GM23338 (cell line): ENCODE measurements around the gene OR2S2. TPM values are rescaled to one million over a fixed set of nuclear protein-coding genes. Genes with fewer than 3 reads are reported as not detected.

Experiments
- ATAC-seq: fragments of 200-7000 bp; cut with Tn5 transposase; 3 replicates; pipeline ENCODE4 v1.9.1; 2020
- DNase-seq: peaks from one replicate; pipeline ENCODE4 v3.0.0-alpha.2; 2015; ENCODE audit warnings: low spot score
- H2AFZ ChIP-seq: fragments of 200-600 bp; sonication (generic); 2 replicates; pipeline ENCODE4 v1.8.0; 2016; ENCODE audit warnings: antibody characterized with exemption, mild to moderate bottlenecking, moderate library complexity
- H3F3A ChIP-seq: fragments of 200-600 bp; sonication (generic); replicated peaks from 2 replicates; pipeline ENCODE4 v1.8.0; 2017; ENCODE audit warnings: antibody characterized with exemption, mixed run types, low read depth
- H3K27ac ChIP-seq: fragments of 200-600 bp; sonication (generic); 2 replicates; pipeline ENCODE4 v1.6.1; 2016; ENCODE audit warnings: low read depth
- H3K27me3 ChIP-seq: fragments of 200-600 bp; sonication (generic); 2 replicates; pipeline ENCODE4 v1.8.0; 2016; ENCODE audit warnings: mild to moderate bottlenecking, mixed run types, moderate library complexity; ENCODE audit not compliant: insufficient read depth
- H3K36me3 ChIP-seq: fragments of 200-600 bp; sonication (generic); 2 replicates; pipeline ENCODE4 v1.8.0; 2016; ENCODE audit warnings: mild to moderate bottlenecking; ENCODE audit not compliant: insufficient read depth
- H3K4me1 ChIP-seq: fragments of 200-600 bp; sonication (generic); 2 replicates; pipeline ENCODE4 v1.8.0; 2016; ENCODE audit warnings: mild to moderate bottlenecking, moderate library complexity; ENCODE audit not compliant: insufficient read depth
- H3K4me2 ChIP-seq: fragments of 200-600 bp; sonication (generic); 2 replicates; pipeline ENCODE4 v1.7.1; 2017; ENCODE audit warnings: mixed run types
- H3K4me3 ChIP-seq: fragments of 200-600 bp; sonication (generic); 2 replicates; pipeline ENCODE4 v1.6.1; 2016; ENCODE audit warnings: mixed run types
- H3K79me2 ChIP-seq: fragments of 200-600 bp; sonication (generic); replicated peaks from 2 replicates; pipeline ENCODE4 v1.8.0; 2017; ENCODE audit warnings: mild to moderate bottlenecking; ENCODE audit not compliant: insufficient read depth
- H3K9me2 ChIP-seq: fragments of 200-600 bp; sonication (generic); 2 replicates; pipeline ENCODE4 v1.8.0; 2017; ENCODE audit not compliant: insufficient read depth
- H4K20me1 ChIP-seq: fragments of 200-600 bp; sonication (generic); replicated peaks from 2 replicates; pipeline ENCODE4 v1.8.0; 2017; ENCODE audit warnings: mild to moderate bottlenecking; ENCODE audit not compliant: insufficient read depth
- H3K27ac Mint-ChIP-seq: 2 replicates; pipeline ENCODE4 v1.8.0; 2020; ENCODE audit warnings: inconsistent platforms, mild to moderate bottlenecking, moderate library complexity, mixed read lengths
- H3K27me3 Mint-ChIP-seq: 3 replicates; pipeline ENCODE4 v1.8.0; 2022; ENCODE audit warnings: low read depth, mild to moderate bottlenecking, moderate library complexity, mixed read lengths, inconsistent platforms; ENCODE audit not compliant: insufficient read depth, poor library complexity
- H3K36me3 Mint-ChIP-seq: 3 replicates; pipeline ENCODE4 v1.8.0; 2021; ENCODE audit warnings: low read depth, mild to moderate bottlenecking, inconsistent platforms, moderate library complexity, mixed read lengths
- H3K4me1 Mint-ChIP-seq: 3 replicates; pipeline ENCODE4 v1.8.0; 2020; ENCODE audit warnings: mild to moderate bottlenecking, inconsistent platforms, mixed read lengths
- H3K4me3 Mint-ChIP-seq: 3 replicates; pipeline ENCODE4 v1.8.0; 2021; ENCODE audit warnings: moderate library complexity, mild to moderate bottlenecking, inconsistent platforms, mixed read lengths
- H3K9me3 Mint-ChIP-seq: 3 replicates; pipeline ENCODE4 v1.8.0; 2020; ENCODE audit warnings: moderate library complexity, mild to moderate bottlenecking, inconsistent platforms, mixed read lengths
- CREB1 ChIP-seq: fragments of 250-450 bp; sonication (Bioruptor Pico); IDR thresholded peaks from 2 replicates; pipeline ENCODE4 v1.5.0; 2020; ENCODE audit warnings: low read depth, mild to moderate bottlenecking, moderate library complexity
- EZH2 ChIP-seq: fragments of 200-600 bp; sonication (generic); IDR thresholded peaks from one replicate; pipeline ENCODE4 v1.8.0; 2017; ENCODE audit warnings: antibody characterized with exemption, mild to moderate bottlenecking, low read depth; ENCODE audit not compliant: unreplicated experiment
- EZH2phosphoT487 ChIP-seq: fragments of 200-600 bp; sonication (generic); IDR thresholded peaks from one replicate; pipeline ENCODE4 v1.8.1; 2018; ENCODE audit warnings: antibody characterized with exemption; ENCODE audit not compliant: unreplicated experiment
- JUNB ChIP-seq: IDR thresholded peaks from one replicate; pipeline ENCODE4 v1.6.1; 2016; ENCODE audit warnings: antibody characterized with exemption; ENCODE audit not compliant: unreplicated experiment
- NANOG ChIP-seq: IDR thresholded peaks from 2 replicates; pipeline ENCODE4 v1.6.1; 2016; ENCODE audit warnings: antibody characterized with exemption, borderline replicate concordance
- POLR2AphosphoS5 ChIP-seq: IDR thresholded peaks from 2 replicates; pipeline ENCODE4 v1.6.1; 2016; ENCODE audit warnings: antibody characterized with exemption, low read depth
- STAT1 ChIP-seq: IDR thresholded peaks from one replicate; pipeline ENCODE4 v1.6.1; 2016; ENCODE audit warnings: antibody characterized with exemption; ENCODE audit not compliant: unreplicated experiment
- ZNF114 ChIP-seq: fragments of 250-450 bp; sonication (Bioruptor Pico); IDR thresholded peaks from 2 replicates; pipeline ENCODE4 v1.5.0; 2020; ENCODE audit warnings: mild to moderate bottlenecking, moderate library complexity
- ZNF331 ChIP-seq: fragments of 250-450 bp; sonication (Bioruptor Pico); IDR thresholded peaks from 2 replicates; pipeline ENCODE4 v1.5.0; 2020; ENCODE audit warnings: low read depth, mild to moderate bottlenecking, moderate library complexity
- polyA plus RNA-seq: library from polyadenylated mRNA; unstranded; fragments of >200 nt; fragmentation: Nextera tagmentation; extraction: Ambion mirVana; gene quantifications from 2 replicates; pipeline ENCODE4 v1.2.1, GENCODE V29; 2016
- total RNA-seq: library from RNA; depleted of rRNA; stranded (reverse); fragments of >200 nt; shearing (Covaris generic); gene quantifications from 2 replicates; pipeline ENCODE4 v1.2.3, GENCODE V29; 2014
- TF ChIP-seq, protein P1 (sequence below): fragments of 250-450 bp; sonication (Bioruptor Pico); IDR thresholded peaks from 2 replicates; pipeline ENCODE4 v1.5.0; 2020; ENCODE audit warnings: mild to moderate bottlenecking, moderate library complexity
- TF ChIP-seq, protein P2 (sequence below): IDR thresholded peaks from one replicate; pipeline ENCODE4 v1.6.1; 2018; ENCODE audit warnings: antibody characterized with exemption; ENCODE audit not compliant: unreplicated experiment
- TF ChIP-seq, protein P3 (sequence below), 2 experiments: fragments of 200-600 bp in 1 of 2; sonication (generic) in 1 of 2; conservative IDR thresholded peaks; 2 replicates each; pipeline versions ENCODE4 v1.5.1 to v1.6.1; 2016 to 2017; ENCODE audit warnings: antibody characterized with exemption in 2 of 2, low read depth in 2 of 2, mild to moderate bottlenecking in 2 of 2, moderate library complexity in 1 of 2
- TF ChIP-seq, protein P4 (sequence below): IDR thresholded peaks from 2 replicates; pipeline ENCODE4 v1.6.1; 2016; ENCODE audit warnings: antibody characterized with exemption

Gene OR2S2
- total and polyA plus RNA-seq, 2 experiments from 2014 or later: not detected

DNA sequence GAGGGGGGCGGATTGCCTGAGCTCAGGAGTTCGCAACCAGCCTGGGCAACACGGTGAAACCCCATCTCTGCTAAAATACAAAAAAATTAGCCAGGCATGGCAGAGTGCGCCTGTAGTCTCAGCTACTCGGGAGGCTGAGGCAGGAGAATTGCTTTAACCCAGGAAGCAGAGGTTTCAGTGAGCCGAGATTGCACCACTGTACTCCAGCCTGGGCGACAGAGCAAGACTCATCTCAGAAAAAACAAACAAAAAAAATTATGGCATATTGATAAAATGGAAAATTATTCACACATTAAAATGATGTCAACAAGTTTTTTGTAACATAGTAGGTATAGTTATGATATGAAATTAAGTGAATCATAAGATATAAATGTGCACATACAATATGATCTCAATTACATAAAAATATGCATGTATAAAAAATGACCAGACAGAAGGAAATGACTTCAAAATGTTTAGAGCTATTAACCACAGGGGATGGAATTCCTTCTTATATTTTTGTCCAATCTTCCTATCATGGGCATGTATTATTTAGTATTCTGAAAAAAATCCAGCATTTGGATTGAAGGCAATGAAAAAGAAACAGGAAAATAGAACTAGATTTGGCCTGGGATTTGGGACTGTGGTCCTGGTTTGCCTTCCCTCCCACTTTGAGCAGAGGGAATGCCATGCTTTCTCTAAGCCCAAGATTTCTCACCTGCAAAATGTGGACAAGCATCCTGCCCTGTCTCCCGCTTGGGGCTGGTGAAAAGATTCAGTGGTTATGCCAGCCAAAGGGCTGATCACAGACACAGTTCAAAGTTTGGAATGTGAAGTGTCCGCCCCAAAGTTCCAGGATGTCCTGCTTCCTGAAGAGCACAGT, 29.1 kb downstream of the OR2S2 start:
- Histone ChIP-seq H4K20me1 (no peaks in the 10 kb centered on the region), H3K4me2 (no peak overlapping the region), H3K9me2 (no peaks in the 10 kb centered on the region), H2AFZ (no peak overlapping the region), H3K27me3 (no peaks in the 10 kb centered on the region), H3K4me1 (no peaks in the 10 kb centered on the region), H3K79me2 (no peaks in the 10 kb centered on the region), H3F3A (no peaks in the 10 kb centered on the region), H3K27ac (no peak overlapping the region), H3K4me3 (no peak overlapping the region), H3K36me3 (no peaks in the 10 kb centered on the region)
- DNase-seq: no peak
- ATAC-seq: no peak
- Mint-ChIP-seq H3K27ac (no peak overlapping the region), H3K4me3 (no peak overlapping the region), H3K4me1 (peaks cover 3% of the 10 kb centered on the region; the same call in 2 of the 3 replicates), H3K36me3 (no peaks in the 10 kb centered on the region), H3K9me3 (no peaks in the 10 kb centered on the region; the same call in 2 of the 3 replicates), H3K27me3 (peaks cover 4% of the 10 kb centered on the region)
- TF ChIP-seq STAT1 (no peak), EZH2 (no peak), JUNB (no peak), ZNF331 (CRISPR knock-in tag) (no peak), EZH2phosphoT487 (no peak), CREB1 (CRISPR knock-in tag) (no peak), ZNF114 (CRISPR knock-in tag) (no peak), POLR2AphosphoS5 (no peak), NANOG (no peak)
- TF ChIP-seq, protein P1, sequence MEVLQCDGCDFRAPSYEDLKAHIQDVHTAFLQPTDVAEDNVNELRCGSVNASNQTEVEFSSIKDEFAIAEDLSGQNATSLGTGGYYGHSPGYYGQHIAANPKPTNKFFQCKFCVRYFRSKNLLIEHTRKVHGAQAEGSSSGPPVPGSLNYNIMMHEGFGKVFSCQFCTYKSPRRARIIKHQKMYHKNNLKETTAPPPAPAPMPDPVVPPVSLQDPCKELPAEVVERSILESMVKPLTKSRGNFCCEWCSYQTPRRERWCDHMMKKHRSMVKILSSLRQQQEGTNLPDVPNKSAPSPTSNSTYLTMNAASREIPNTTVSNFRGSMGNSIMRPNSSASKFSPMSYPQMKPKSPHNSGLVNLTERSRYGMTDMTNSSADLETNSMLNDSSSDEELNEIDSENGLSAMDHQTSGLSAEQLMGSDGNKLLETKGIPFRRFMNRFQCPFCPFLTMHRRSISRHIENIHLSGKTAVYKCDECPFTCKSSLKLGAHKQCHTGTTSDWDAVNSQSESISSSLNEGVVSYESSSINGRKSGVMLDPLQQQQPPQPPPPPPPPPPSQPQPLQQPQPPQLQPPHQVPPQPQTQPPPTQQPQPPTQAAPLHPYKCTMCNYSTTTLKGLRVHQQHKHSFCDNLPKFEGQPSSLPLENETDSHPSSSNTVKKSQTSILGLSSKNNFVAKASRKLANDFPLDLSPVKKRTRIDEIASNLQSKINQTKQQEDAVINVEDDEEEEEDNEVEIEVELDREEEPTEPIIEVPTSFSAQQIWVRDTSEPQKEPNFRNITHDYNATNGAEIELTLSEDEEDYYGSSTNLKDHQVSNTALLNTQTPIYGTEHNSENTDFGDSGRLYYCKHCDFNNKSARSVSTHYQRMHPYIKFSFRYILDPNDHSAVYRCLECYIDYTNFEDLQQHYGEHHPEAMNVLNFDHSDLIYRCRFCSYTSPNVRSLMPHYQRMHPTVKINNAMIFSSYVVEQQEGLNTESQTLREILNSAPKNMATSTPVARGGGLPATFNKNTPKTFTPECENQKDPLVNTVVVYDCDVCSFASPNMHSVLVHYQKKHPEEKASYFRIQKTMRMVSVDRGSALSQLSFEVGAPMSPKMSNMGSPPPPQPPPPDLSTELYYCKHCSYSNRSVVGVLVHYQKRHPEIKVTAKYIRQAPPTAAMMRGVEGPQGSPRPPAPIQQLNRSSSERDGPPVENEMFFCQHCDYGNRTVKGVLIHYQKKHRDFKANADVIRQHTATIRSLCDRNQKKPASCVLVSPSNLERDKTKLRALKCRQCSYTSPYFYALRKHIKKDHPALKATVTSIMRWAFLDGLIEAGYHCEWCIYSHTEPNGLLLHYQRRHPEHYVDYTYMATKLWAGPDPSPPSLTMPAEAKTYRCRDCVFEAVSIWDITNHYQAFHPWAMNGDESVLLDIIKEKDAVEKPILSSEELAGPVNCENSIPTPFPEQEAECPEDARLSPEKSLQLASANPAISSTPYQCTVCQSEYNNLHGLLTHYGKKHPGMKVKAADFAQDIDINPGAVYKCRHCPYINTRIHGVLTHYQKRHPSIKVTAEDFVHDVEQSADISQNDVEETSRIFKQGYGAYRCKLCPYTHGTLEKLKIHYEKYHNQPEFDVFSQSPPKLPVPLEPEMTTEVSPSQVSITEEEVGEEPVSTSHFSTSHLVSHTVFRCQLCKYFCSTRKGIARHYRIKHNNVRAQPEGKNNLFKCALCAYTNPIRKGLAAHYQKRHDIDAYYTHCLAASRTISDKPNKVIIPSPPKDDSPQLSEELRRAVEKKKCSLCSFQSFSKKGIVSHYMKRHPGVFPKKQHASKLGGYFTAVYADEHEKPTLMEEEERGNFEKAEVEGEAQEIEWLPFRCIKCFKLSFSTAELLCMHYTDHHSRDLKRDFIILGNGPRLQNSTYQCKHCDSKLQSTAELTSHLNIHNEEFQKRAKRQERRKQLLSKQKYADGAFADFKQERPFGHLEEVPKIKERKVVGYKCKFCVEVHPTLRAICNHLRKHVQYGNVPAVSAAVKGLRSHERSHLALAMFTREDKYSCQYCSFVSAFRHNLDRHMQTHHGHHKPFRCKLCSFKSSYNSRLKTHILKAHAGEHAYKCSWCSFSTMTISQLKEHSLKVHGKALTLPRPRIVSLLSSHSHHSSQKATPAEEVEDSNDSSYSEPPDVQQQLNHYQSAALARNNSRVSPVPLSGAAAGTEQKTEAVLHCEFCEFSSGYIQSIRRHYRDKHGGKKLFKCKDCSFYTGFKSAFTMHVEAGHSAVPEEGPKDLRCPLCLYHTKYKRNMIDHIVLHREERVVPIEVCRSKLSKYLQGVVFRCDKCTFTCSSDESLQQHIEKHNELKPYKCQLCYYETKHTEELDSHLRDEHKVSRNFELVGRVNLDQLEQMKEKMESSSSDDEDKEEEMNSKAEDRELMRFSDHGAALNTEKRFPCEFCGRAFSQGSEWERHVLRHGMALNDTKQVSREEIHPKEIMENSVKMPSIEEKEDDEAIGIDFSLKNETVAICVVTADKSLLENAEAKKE (CRISPR knock-in tag): no peak
- TF ChIP-seq, protein P2, sequence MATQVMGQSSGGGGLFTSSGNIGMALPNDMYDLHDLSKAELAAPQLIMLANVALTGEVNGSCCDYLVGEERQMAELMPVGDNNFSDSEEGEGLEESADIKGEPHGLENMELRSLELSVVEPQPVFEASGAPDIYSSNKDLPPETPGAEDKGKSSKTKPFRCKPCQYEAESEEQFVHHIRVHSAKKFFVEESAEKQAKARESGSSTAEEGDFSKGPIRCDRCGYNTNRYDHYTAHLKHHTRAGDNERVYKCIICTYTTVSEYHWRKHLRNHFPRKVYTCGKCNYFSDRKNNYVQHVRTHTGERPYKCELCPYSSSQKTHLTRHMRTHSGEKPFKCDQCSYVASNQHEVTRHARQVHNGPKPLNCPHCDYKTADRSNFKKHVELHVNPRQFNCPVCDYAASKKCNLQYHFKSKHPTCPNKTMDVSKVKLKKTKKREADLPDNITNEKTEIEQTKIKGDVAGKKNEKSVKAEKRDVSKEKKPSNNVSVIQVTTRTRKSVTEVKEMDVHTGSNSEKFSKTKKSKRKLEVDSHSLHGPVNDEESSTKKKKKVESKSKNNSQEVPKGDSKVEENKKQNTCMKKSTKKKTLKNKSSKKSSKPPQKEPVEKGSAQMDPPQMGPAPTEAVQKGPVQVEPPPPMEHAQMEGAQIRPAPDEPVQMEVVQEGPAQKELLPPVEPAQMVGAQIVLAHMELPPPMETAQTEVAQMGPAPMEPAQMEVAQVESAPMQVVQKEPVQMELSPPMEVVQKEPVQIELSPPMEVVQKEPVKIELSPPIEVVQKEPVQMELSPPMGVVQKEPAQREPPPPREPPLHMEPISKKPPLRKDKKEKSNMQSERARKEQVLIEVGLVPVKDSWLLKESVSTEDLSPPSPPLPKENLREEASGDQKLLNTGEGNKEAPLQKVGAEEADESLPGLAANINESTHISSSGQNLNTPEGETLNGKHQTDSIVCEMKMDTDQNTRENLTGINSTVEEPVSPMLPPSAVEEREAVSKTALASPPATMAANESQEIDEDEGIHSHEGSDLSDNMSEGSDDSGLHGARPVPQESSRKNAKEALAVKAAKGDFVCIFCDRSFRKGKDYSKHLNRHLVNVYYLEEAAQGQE: no peak
- TF ChIP-seq, protein P3, sequence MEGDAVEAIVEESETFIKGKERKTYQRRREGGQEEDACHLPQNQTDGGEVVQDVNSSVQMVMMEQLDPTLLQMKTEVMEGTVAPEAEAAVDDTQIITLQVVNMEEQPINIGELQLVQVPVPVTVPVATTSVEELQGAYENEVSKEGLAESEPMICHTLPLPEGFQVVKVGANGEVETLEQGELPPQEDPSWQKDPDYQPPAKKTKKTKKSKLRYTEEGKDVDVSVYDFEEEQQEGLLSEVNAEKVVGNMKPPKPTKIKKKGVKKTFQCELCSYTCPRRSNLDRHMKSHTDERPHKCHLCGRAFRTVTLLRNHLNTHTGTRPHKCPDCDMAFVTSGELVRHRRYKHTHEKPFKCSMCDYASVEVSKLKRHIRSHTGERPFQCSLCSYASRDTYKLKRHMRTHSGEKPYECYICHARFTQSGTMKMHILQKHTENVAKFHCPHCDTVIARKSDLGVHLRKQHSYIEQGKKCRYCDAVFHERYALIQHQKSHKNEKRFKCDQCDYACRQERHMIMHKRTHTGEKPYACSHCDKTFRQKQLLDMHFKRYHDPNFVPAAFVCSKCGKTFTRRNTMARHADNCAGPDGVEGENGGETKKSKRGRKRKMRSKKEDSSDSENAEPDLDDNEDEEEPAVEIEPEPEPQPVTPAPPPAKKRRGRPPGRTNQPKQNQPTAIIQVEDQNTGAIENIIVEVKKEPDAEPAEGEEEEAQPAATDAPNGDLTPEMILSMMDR (conservative IDR thresholded peaks at IDR 0.05; ENCODE audit: low read depth in 2 of 2): no peak
- TF ChIP-seq, protein P4, sequence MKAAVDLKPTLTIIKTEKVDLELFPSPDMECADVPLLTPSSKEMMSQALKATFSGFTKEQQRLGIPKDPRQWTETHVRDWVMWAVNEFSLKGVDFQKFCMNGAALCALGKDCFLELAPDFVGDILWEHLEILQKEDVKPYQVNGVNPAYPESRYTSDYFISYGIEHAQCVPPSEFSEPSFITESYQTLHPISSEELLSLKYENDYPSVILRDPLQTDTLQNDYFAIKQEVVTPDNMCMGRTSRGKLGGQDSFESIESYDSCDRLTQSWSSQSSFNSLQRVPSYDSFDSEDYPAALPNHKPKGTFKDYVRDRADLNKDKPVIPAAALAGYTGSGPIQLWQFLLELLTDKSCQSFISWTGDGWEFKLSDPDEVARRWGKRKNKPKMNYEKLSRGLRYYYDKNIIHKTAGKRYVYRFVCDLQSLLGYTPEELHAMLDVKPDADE: no peak
